ENCODE results near the gene ZNF511.

The ZNF511 gene

GRCh38 chr10:133274751-133275683, 33.7 kb upstream of the ZNF511 start:
- DNase-seq, result peak; percentile 46 to 68

- peak in 1 of 2 experiments; percentile 16 for DNase-seq
Observed at GRCh38 chr10:133275684-133276092, 33.0 kb upstream of the ZNF511 start.

GRCh38 chr10:133276100-133276434, 32.6 kb upstream of the ZNF511 start:
- DNase-seq, result no peak

- DNase-seq, result no peak
Observed at GRCh38 chr10:133276435-133277201, 32.1 kb upstream of the ZNF511 start, which contains the start of gene ADAM8. TSS of gene ADAM8 (minus strand) at chr10:133276868. CDS start at chr10:133276817, 51 bp downstream.

- no peak for DNase-seq
Observed at GRCh38 chr10:133277277-133277992, 31.3 kb upstream of the ZNF511 start.

GRCh38 chr10:133277993-133278576, 30.6 kb upstream of the ZNF511 start:
- peak in 1 of 2 experiments; percentile 39 for DNase-seq

- DNase-seq, result peak; percentile 57 to 69
Observed at GRCh38 chr10:133278577-133279265, 30.0 kb upstream of the ZNF511 start.

- peak; percentile 80 to 88 for DNase-seq
Observed at GRCh38 chr10:133279326-133280226, 29.1 kb upstream of the ZNF511 start.

- DNase-seq, result no peak
Observed at GRCh38 chr10:133280391-133281059, 28.2 kb upstream of the ZNF511 start.

- DNase-seq, result no peak
Observed at GRCh38 chr10:133281084-133281483, 27.6 kb upstream of the ZNF511 start.

GRCh38 chr10:133281628-133282372, 26.9 kb upstream of the ZNF511 start:
- DNase-seq, result no peak

GRCh38 chr10:133282846-133283390, 25.8 kb upstream of the ZNF511 start:
- DNase-seq, result no peak

- DNase-seq, result no peak
Observed at GRCh38 chr10:133283931-133284330, 24.8 kb upstream of the ZNF511 start.

GRCh38 chr10:133285217-133285616, 23.5 kb upstream of the ZNF511 start:
- DNase-seq, result no peak

GRCh38 chr10:133286366-133286765, 22.3 kb upstream of the ZNF511 start:
- no peak for DNase-seq

- no peak for DNase-seq
Observed at GRCh38 chr10:133287832-133288500, 20.7 kb upstream of the ZNF511 start.

- no peak for DNase-seq
Observed at GRCh38 chr10:133289761-133290160, 19.0 kb upstream of the ZNF511 start.

- peak; percentile 73 to 74 for DNase-seq
Observed at GRCh38 chr10:133292919-133293809, 15.6 kb upstream of the ZNF511 start.

Data from Kasumi-1 (cell line).